GM18499 (cell line): ENCODE results near the gene MEIS1.
"Not testable (repeated sequence)": the region's sequence is repeated elsewhere in the genome, so short reads cannot be mapped to it uniquely, and the experiment has no call there.

Source experiments
- ATAC-seq: cut with Tn5 transposase; IDR thresholded peaks from one replicate; pipeline ENCODE4 v1.9.1; 2021; ENCODE audit warnings: moderate number of reproducible peaks; ENCODE audit not compliant: insufficient read depth, unreplicated experiment

The MEIS1 gene

GRCh38 chr2:66463206-66463755 lies 28.4 kb downstream of the MEIS1 start:
- no peak for ATAC-seq

DNA sequence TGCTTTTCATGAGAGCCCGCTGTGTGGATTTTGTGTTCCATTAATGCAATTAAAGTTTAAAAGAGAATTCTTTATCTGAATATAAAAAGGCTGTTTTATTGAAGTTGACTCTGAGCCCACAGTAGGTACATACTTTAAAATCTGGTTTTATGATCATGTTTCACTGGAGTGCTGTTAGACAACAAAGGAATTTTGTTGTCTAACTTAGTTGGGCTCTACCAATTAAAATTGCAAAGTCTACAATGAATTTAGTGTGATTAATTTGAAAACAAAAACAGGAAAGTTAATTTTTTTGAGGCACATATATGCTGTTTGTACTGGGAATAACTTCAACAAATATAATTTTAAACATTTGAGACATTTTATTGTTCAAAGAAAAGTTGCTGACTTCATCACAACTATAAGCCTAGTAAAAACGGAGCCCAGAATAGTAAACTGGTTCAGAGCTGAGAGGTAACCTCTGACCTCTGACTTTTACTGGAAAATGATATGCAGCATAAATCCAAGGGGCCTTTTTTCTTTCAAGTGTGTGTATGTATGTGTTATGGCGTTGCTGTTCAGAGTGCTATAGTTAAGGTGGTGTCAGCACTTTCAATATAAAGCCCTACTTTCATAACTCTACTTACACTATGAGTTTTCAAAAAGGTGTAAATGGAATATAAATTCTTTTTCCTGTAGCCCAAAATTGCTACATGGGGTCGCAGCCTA lies 30.2 kb downstream of the MEIS1 start:
- ATAC-seq: no peak

- no peak for ATAC-seq
These were observed 31.5 kb downstream of the MEIS1 start for GRCh38 chr2:66466433-66466832.

DNA sequence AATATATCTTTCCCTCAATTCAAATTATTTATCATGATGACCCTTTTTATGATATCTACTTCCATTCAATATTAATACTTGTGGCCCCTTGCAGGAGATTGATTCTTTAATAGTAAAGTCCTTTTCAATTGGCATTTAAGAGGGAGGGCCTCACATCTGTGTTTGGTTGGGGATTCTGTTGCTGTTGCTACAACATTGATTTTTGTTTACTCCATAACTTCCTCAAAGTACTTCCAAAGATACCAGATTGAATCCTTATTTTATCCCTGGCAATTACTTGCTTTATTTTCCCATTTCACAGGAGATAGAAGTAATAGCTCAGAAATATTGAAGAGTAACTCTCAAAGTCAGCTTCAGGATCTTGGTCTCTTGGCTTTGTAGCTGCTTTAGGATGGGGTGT lies 32.8 kb downstream of the MEIS1 start:
- ATAC-seq: no peak

GRCh38 chr2:66469214-66469902 lies 34.4 kb downstream of the MEIS1 start:
- no peak for ATAC-seq

GRCh38 chr2:66470199-66470598 lies 35.3 kb downstream of the MEIS1 start:
- ATAC-seq: no peak

DNA sequence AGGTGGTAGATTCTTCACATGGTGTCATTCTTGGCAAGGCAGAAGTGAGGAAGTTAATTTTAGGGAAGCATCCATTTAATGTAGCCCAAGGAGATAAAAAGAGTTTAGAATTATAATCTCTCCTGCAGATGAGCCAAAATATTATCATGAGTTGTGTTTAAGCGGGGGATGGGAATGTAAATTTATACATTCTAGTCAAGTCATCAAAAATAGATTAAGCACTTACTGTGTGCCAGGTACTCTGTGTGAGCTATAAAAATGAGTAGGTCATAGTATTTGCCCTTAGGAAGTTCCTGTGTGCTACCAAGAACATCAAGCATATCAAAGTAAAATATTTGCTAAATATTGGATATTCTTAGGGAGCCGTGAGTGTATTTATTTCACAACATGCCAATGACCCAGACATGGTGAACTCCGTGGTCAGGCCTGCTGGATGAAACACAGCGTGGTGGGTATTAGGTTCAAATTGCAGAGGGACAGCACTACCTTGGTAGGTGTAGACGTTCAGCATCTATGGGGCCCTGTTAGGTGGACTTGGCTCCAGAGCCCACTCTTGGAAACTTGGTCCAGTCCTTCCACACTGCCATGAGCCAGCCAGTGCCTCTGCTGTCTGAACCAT lies 37.4 kb downstream of the MEIS1 start:
- ATAC-seq: no peak

- no peak for ATAC-seq
These were observed 42.4 kb downstream of the MEIS1 start for GRCh38 chr2:66477135-66477842.

DNA sequence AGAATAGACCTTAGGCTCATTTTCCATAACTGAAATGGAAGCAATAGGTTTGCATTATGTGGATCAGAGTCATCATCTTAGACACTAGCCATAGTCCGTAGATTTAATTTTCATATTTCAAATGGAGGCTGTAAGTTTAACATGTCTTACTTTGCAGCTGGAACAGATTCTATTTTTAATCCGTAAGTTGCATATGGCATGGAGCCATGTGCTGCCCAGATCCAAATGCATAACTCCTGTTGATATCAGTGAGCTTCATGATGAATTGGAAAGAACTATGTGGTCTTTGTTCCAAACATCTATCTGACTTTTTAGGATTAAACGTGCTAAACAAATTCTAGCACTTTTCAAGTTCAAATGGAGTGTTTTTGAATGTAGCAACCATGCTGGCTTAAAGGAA lies 43.4 kb downstream of the MEIS1 start:
- ATAC-seq: no peak

DNA sequence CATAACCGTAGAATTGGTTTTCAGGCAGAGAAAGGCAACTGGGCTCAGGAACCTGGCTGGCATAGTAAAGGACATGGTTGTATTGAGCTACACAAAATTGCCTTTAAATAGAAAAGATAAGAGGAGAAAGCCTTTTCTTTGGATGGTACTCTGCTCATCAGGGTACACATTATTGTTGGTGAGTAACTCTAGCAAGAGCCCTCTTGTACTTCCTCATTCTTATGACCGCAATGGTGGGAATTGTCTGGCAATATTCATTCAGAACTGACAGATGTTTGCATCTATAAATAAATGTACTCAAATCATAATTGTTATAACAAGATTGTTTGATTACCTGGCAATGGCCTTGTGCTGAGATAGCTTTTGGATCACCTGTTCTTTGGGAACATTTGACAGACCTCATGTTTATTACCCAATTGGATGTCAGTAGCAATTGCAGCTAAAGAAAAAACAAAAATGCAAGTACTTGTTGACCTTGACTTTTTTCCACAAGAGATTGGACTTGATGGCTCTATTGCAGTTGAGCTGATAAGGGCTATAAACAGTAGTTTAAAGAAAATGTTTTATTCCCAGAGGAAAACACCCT lies 43.9 kb downstream of the MEIS1 start:
- no peak for ATAC-seq

GRCh38 chr2:66481100-66481549 lies 46.2 kb downstream of the MEIS1 start:
- no peak for ATAC-seq

GRCh38 chr2:66485252-66485651 lies 50.3 kb downstream of the MEIS1 start:
- ATAC-seq: not testable (repeated sequence)

DNA sequence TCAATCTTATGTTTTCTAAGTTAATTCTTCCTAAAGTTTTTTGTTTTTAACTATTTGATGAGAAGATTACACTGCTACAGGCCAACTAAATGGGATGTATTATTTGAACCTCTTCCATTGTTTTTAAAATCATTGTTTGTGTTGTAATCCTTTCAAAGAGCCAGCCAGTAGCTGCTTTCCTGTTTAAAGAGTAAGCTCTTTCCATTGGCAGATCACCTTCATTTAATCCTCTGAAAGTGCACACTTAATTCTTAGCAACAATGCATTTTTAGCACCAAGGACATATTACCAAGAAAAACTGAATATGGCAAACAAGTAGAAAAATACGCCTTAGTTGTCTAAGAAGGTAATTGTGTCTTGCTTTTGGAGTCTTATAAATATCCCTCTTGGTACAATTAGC lies 54.0 kb downstream of the MEIS1 start:
- no peak for ATAC-seq

- ATAC-seq: no peak
These were observed 54.5 kb downstream of the MEIS1 start for GRCh38 chr2:66489436-66489835.

GRCh38 chr2:66490588-66491001 lies 55.7 kb downstream of the MEIS1 start:
- ATAC-seq: no peak

- no peak for ATAC-seq
These were observed 59.8 kb downstream of the MEIS1 start for GRCh38 chr2:66494708-66495107.

DNA sequence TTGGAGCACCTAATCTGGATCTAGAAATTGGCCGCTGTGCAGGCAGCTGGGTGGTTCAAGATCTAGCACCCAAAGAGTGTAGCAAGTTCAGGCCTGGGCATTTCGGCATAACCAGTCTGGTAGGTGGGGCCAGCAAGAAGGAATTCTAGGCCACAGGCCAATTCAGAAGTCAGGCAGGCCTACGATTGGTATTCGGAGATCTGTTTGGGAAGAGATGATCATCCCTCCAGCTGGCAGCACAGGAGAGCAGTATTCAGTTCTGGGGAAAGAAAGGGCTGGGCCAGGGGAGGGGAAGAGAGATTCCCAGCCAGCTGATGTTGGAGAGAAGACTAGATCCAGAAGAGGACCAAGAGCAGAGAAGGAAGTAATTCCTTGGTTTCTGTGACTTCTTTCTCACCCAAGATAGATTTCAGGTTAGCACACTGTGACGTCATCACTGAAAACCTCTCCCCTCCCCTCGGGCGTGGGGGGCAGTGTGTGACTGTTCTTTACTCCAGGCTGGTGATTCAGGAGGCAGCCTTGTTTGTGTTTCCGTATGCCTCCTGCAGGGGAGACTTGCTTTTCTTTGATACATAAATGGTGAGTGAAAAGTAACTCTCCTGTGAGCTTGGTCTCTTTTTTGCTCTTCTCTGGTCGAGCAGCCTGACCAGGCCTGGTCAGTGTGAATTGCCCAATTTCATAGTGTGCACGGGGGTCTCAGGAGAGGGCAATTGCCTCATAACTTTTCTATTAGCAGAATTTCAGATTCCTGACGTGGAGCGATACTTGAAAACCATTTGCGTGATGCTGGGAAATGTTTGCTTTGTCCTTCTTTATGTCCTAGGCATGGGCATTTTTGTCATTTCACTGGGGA lies 61.1 kb downstream of the MEIS1 start:
- no peak for ATAC-seq

DNA sequence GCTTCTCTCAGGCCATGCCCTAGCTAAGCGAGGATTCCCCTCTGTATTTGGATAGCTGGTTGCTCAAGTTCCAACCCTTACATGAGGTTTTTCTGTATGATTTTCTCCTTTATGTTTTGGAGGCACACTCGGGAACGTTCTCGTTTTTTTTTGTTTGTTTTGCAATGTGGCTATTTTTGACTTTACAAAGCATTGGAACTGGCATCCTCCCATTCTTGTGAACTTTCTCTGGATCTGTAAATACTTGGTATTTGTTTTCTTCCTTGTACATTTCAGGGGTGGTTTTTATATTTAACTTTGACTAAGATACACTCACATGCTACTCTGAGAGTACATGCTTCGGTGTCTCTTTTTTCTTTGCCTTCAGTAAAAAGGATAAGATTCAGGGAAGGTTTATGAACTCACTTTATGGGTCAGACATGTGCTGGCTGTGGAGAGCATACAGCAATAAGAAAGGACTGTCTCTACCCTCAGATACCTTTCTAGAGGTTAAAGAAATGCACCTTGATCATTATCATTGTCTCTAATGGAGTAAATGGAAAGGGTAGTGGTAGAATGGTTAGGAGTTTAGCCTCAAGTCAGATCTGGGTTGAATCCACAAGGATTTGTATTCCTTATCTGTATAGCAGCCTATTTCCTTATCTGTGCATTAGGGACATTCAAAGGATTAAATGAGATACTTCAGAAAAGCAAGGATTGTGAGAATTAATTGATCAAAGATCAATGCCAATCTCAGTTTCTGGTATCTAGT lies 61.9 kb downstream of the MEIS1 start:
- no peak for ATAC-seq
